Astrocyte (in vitro differentiated cells and primary cell): ENCODE measurements around the gene ELAVL2. TPM values are rescaled to one million over a fixed set of nuclear protein-coding genes. Genes with fewer than 3 reads are reported as not detected.

ENCODE experiments used
- DNase-seq: peaks from one replicate; pipeline ENCODE4 v3.0.0-alpha.2; 2010; ENCODE audit warnings: low read depth
- FAIRE-seq: peaks from 2 replicates; lab custom pipeline; 2011; peaks lifted over from hg19 to GRCh38; lab: Jason Lieb, UNC
- H2AFZ ChIP-seq: 2 replicates; pipeline ENCODE4 v1.6.0; 2012; ENCODE audit warnings: low read depth, low read length, inconsistent platforms
- H3K27ac ChIP-seq: 2 replicates; pipeline ENCODE4 v1.5.1; 2011; ENCODE audit warnings: low read depth, low read length, inconsistent platforms
- H3K27me3 ChIP-seq: 2 replicates; pipeline ENCODE4 v1.6.0; 2011; ENCODE audit warnings: low read length, inconsistent platforms; ENCODE audit not compliant: insufficient read depth
- H3K36me3 ChIP-seq: 2 replicates; pipeline ENCODE4 v1.5.1; 2011; ENCODE audit warnings: low read length, inconsistent platforms; ENCODE audit not compliant: insufficient read depth
- H3K4me1 ChIP-seq: 2 replicates; pipeline ENCODE4 v1.5.1; 2011; ENCODE audit warnings: low read length, inconsistent platforms; ENCODE audit not compliant: insufficient read depth
- H3K4me2 ChIP-seq: 2 replicates; pipeline ENCODE4 v1.6.0; 2012; ENCODE audit warnings: low read length, inconsistent platforms
- H3K4me3 ChIP-seq: 2 replicates; pipeline ENCODE4 v1.5.1; 2011; ENCODE audit warnings: low read depth, mild to moderate bottlenecking, low read length, inconsistent platforms; ENCODE audit not compliant: insufficient read depth
- H3K79me2 ChIP-seq: 2 replicates; pipeline ENCODE4 v1.6.0; 2012; ENCODE audit warnings: mild to moderate bottlenecking, low read length, inconsistent platforms; ENCODE audit not compliant: insufficient read depth
- H3K9ac ChIP-seq: 2 replicates; pipeline ENCODE4 v1.6.0; 2012; ENCODE audit warnings: mild to moderate bottlenecking, low read length, inconsistent platforms
- H3K9me3 ChIP-seq: 2 replicates; pipeline ENCODE4 v1.5.1; 2012; ENCODE audit warnings: low read depth, mild to moderate bottlenecking, low read length, inconsistent platforms; ENCODE audit not compliant: insufficient read depth
- H4K20me1 ChIP-seq: 2 replicates; pipeline ENCODE4 v1.6.0; 2012; ENCODE audit warnings: low read length, inconsistent platforms; ENCODE audit not compliant: insufficient read depth
- H3K27ac Mint-ChIP-seq: one replicate; pipeline ENCODE4 v1.8.0; 2021; ENCODE audit warnings: mild to moderate bottlenecking, mixed read lengths; ENCODE audit not compliant: unreplicated experiment
- H3K27me3 Mint-ChIP-seq: one replicate; pipeline ENCODE4 v1.8.0; 2021; ENCODE audit warnings: low read depth, mixed read lengths; ENCODE audit not compliant: unreplicated experiment
- H3K36me3 Mint-ChIP-seq: one replicate; pipeline ENCODE4 v1.8.0; 2021; ENCODE audit warnings: low read depth, mixed read lengths; ENCODE audit not compliant: unreplicated experiment
- H3K4me1 Mint-ChIP-seq: one replicate; pipeline ENCODE4 v1.8.0; 2021; ENCODE audit warnings: low read depth, mixed read lengths; ENCODE audit not compliant: unreplicated experiment
- H3K4me3 Mint-ChIP-seq: one replicate; pipeline ENCODE4 v1.8.0; 2021; ENCODE audit warnings: mild to moderate bottlenecking, moderate library complexity, mixed read lengths; ENCODE audit not compliant: unreplicated experiment
- H3K9me3 Mint-ChIP-seq: one replicate; pipeline ENCODE4 v1.8.0; 2021; ENCODE audit warnings: mild to moderate bottlenecking, mixed read lengths; ENCODE audit not compliant: unreplicated experiment
- CTCF ChIP-seq: IDR thresholded peaks from 2 replicates; pipeline ENCODE4 v1.5.1; 2011; ENCODE audit warnings: low read depth, mild to moderate bottlenecking, inconsistent platforms, low read length, moderate library complexity; ENCODE audit not compliant: insufficient read depth
- EZH2 ChIP-seq: IDR thresholded peaks from 2 replicates; pipeline ENCODE4 v1.6.1; 2012; ENCODE audit warnings: mild to moderate bottlenecking, low read length, inconsistent platforms; ENCODE audit not compliant: insufficient read depth
- total RNA-seq: library from RNA; stranded (reverse); gene quantifications from 2 replicates; pipeline ENCODE4 v1.2.1, GENCODE V29; 2021

ELAVL2 gene
- total RNA-seq, 1 donor from 2014 or later: 22.2 TPM

DNA sequence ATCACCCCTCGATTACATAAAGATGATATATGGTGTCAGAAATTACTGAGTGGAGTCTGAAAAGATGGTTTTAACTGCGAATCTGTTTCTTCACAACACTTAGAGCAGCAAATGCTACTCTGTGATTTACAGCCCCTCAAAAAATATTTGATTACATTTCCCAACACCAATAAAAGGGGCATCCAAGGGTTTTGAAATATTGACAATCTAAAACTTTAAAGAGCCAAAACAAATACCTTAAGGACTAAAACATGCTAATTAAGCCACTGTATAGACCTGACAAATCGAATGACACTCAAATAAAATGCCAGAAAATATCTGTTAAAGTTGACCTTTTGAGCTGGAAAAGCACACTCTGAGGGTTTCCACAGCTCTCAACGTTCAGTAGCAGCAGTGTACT is 73.2 kb downstream of the ELAVL2 start:
- no peaks in the 10 kb centered on the region for H3K36me3 ChIP-seq
- FAIRE-seq: no peak
- H3K4me1 Mint-ChIP-seq: peaks cover 11% of the 10 kb centered on the region

GRCh38 chr9:23751633-23752032 is 74.4 kb downstream of the ELAVL2 start:
- FAIRE-seq (no peak), DNase-seq (no peak)
- no peak overlapping the region for H3K9ac ChIP-seq
- no peaks in the 10 kb centered on the region for H3K4me1 ChIP-seq
- no peaks in the 10 kb centered on the region for H3K9me3 ChIP-seq
- Mint-ChIP-seq H3K27ac (no peak overlapping the region), H3K9me3 (no peaks in the 10 kb centered on the region), H3K27me3 (no peaks in the 10 kb centered on the region), H3K4me1 (peaks cover 17% of the 10 kb centered on the region), H3K4me3 (no peak overlapping the region), H3K36me3 (peaks cover 1% of the 10 kb centered on the region)
- H4K20me1 ChIP-seq: no peaks in the 10 kb centered on the region
- H3K27ac ChIP-seq: no peak overlapping the region
- H3K4me3 ChIP-seq: no peak overlapping the region
- TF ChIP-seq CTCF: no peak
- TF ChIP-seq EZH2: no peak
- no peaks in the 10 kb centered on the region for H3K27me3 ChIP-seq
- H3K79me2 ChIP-seq: no peaks in the 10 kb centered on the region
- H3K4me2 ChIP-seq: no peak overlapping the region
- no peak overlapping the region for H2AFZ ChIP-seq
- H3K36me3 ChIP-seq: no peaks in the 10 kb centered on the region

More for the DNA sequence above, 73.2 kb downstream of the ELAVL2 start:
- DNase-seq: no peak
- TF ChIP-seq EZH2 (no peak), CTCF (no peak)
- Mint-ChIP-seq H3K27me3 (no peaks in the 10 kb centered on the region), H3K27ac (no peak overlapping the region), H3K4me3 (no peak overlapping the region), H3K9me3 (no peaks in the 10 kb centered on the region), H3K36me3 (peaks cover 1% of the 10 kb centered on the region)
- no peak overlapping the region for H3K4me2 ChIP-seq
- H3K4me3 ChIP-seq: no peak overlapping the region
- no peaks in the 10 kb centered on the region for H3K4me1 ChIP-seq
- no peak overlapping the region for H2AFZ ChIP-seq
- no peaks in the 10 kb centered on the region for H3K79me2 ChIP-seq
- H4K20me1 ChIP-seq: no peaks in the 10 kb centered on the region
- H3K9ac ChIP-seq: no peak overlapping the region
- no peaks in the 10 kb centered on the region for H3K9me3 ChIP-seq
- no peak overlapping the region for H3K27ac ChIP-seq
- H3K27me3 ChIP-seq: no peaks in the 10 kb centered on the region

DNA sequence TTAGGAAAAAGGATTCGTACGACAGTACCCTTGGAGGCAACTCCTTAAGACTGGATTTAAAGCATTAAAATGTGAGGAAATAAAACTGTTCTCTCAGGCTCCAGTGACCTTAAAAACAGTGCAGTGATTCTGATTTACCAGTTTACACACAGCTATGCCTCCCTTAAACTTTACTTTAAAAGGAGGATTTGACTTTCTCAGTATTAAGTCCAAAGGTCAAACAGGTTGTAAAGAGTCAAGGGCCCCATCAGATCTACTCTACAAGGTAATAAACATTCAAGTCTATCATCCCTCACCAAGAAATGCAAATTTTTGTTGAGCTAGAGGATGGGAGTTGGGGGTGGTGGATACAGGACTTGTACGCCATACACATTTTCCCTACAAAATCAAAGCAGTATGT is 75.2 kb downstream of the ELAVL2 start:
- Mint-ChIP-seq H3K27ac (no peak overlapping the region), H3K27me3 (no peaks in the 10 kb centered on the region), H3K4me3 (no peak overlapping the region), H3K36me3 (peaks cover 1% of the 10 kb centered on the region), H3K9me3 (no peaks in the 10 kb centered on the region), H3K4me1 (peaks cover 23% of the 10 kb centered on the region)
- Histone ChIP-seq H3K4me3 (no peak overlapping the region), H3K27ac (no peak overlapping the region), H4K20me1 (no peaks in the 10 kb centered on the region), H3K9ac (no peak overlapping the region), H3K4me2 (no peak overlapping the region), H3K9me3 (no peaks in the 10 kb centered on the region), H3K27me3 (no peaks in the 10 kb centered on the region), H3K4me1 (no peaks in the 10 kb centered on the region), H3K36me3 (no peaks in the 10 kb centered on the region), H3K79me2 (no peaks in the 10 kb centered on the region), H2AFZ (no peak overlapping the region)
- no peak for DNase-seq
- TF ChIP-seq EZH2: no peak
- TF ChIP-seq CTCF: no peak
- no peak for FAIRE-seq
